A673 (cell line): Measurements from ENCODE around the gene CCNY. TPM values are rescaled to one million over a fixed set of nuclear protein-coding genes. Genes with fewer than 3 reads are reported as not detected.

Experiments
- BruUV-seq: library from RNA; stranded (reverse); fragments of 400-500 nt; replicated peaks from 2 replicates; lab custom pipeline; 2021; lab: Mats Ljungman, UMichigan
- CTCF ChIA-PET: fragments of 300-600 bp; sonication (Branson Sonifier 250); formaldehyde crosslinking; loops from one replicate; lab custom pipeline; 2022; ENCODE audit warnings: antibody characterized with exemption; lab: Charles Lee
- POLR2A ChIA-PET: fragments of 300-600 bp; sonication (Branson Sonifier 250); formaldehyde crosslinking; loops from one replicate; lab custom pipeline; 2022; ENCODE audit warnings: antibody characterized with exemption; ENCODE audit not compliant: low non-redundant PET; lab: Charles Lee
- DNase-seq: peaks from one replicate; pipeline ENCODE4 v3.0.0-alpha.2; 2015; ENCODE audit warnings: low spot score
- H3K27ac ChIP-seq: fragments of 200-600 bp; sonication (generic); 2 replicates; pipeline ENCODE4 v1.5.1; 2016; ENCODE audit warnings: mixed run types, low read depth, mild to moderate bottlenecking, mixed read lengths, antibody characterized with exemption, low read length; ENCODE audit not compliant: poor library complexity, severe bottlenecking
- H3K27me3 ChIP-seq: fragments of 200-600 bp; sonication (generic); replicated peaks from 2 replicates; pipeline ENCODE4 v1.6.1; 2017; ENCODE audit warnings: mixed run types, low read depth, mild to moderate bottlenecking, mixed read lengths, antibody characterized with exemption, low read length; ENCODE audit not compliant: insufficient read depth, poor library complexity
- H3K36me3 ChIP-seq: fragments of 200-600 bp; sonication (generic); 2 replicates; pipeline ENCODE4 v1.6.1; 2016; ENCODE audit warnings: mixed run types, mild to moderate bottlenecking, mixed read lengths, antibody characterized with exemption, low read length; ENCODE audit not compliant: insufficient read depth, poor library complexity, severe bottlenecking
- H3K4me1 ChIP-seq: fragments of 200-600 bp; sonication (generic); 2 replicates; pipeline ENCODE4 v1.6.1; 2017; ENCODE audit warnings: mixed run types, mild to moderate bottlenecking, mixed read lengths, antibody characterized with exemption, low read length; ENCODE audit not compliant: insufficient read depth, poor library complexity, severe bottlenecking
- H3K4me3 ChIP-seq: fragments of 200-600 bp; sonication (generic); 2 replicates; pipeline ENCODE4 v1.5.1; 2016; ENCODE audit warnings: low read depth, mixed run types, mild to moderate bottlenecking, mixed read lengths, low read length; ENCODE audit not compliant: poor library complexity, severe bottlenecking
- H3K9me3 ChIP-seq: fragments of 200-600 bp; sonication (generic); 2 replicates; pipeline ENCODE4 v1.6.1; 2016; ENCODE audit warnings: mixed run types, low read depth, mild to moderate bottlenecking, mixed read lengths, antibody characterized with exemption, low read length; ENCODE audit not compliant: poor library complexity, severe bottlenecking
- CTCF ChIP-seq: fragments of 300-800, 200-600 bp; sonication (generic); conservative IDR thresholded peaks from 2 replicates; pipeline ENCODE4 v1.5.1; 2017; ENCODE audit warnings: low read depth, mild to moderate bottlenecking, antibody characterized with exemption, low read length, moderate library complexity, mixed read lengths
- EZH2 ChIP-seq: fragments of 200-600 bp; sonication (generic); IDR thresholded peaks from 2 replicates; pipeline ENCODE4 v1.6.1; 2017; ENCODE audit warnings: borderline replicate concordance, low read depth, mild to moderate bottlenecking, mixed read lengths, antibody characterized with exemption, low read length; ENCODE audit not compliant: poor library complexity, severe bottlenecking
- intact Hi-C: fragments of 100-400 bp; cut with micrococcal nuclease; formaldehyde crosslinking; loops from one replicate; pipeline ENCODE4 v1.10.0; 2022; ENCODE audit not compliant: unreplicated experiment
- total RNA-seq: library from RNA; stranded (reverse); gene quantifications from 2 replicates; pipeline ENCODE4 v1.2.3, GENCODE V29; 2021

CCNY gene
- total RNA-seq, 1 experiment from 2014 or later = 84.8 TPM

GRCh38 chr10:35565602-35566081 lies 229.3 kb downstream of the CCNY start:
- Histone ChIP-seq H3K27me3 (no peaks in the 10 kb centered on the region), H3K9me3 (no peaks in the 10 kb centered on the region), H3K4me1 (peaks cover 15% of the 10 kb centered on the region), H3K4me3 (no peak overlapping the region), H3K27ac (no peak overlapping the region), H3K36me3 (peaks cover 9% of the 10 kb centered on the region)
- intact Hi-C loops = loop anchor here (10.0 kb wide), 1 partner anchor 331 kb away; no protein-coding TSS in a partner anchor
- CTCF ChIA-PET = no interaction called here
- POLR2A ChIA-PET = no interaction called here
- TF ChIP-seq EZH2 (no peak), CTCF (no peak)
- no peak for DNase-seq
- BruUV-seq = no TSS peak

GRCh38 chr10:35567951-35568350 lies 231.6 kb downstream of the CCNY start:
- Histone ChIP-seq H3K36me3 (peaks cover 9% of the 10 kb centered on the region), H3K27me3 (no peaks in the 10 kb centered on the region), H3K9me3 (no peaks in the 10 kb centered on the region), H3K27ac (no peak overlapping the region), H3K4me1 (peaks cover 14% of the 10 kb centered on the region), H3K4me3 (no peak overlapping the region)
- POLR2A ChIA-PET = no interaction called here
- intact Hi-C loops = loop anchor here (10.0 kb wide), 1 partner anchor 333 kb away; no protein-coding TSS in a partner anchor
- CTCF ChIA-PET = no interaction called here
- no peak for DNase-seq
- BruUV-seq = no TSS peak
- TF ChIP-seq CTCF (no peak), EZH2 (no peak)

GRCh38 chr10:35568483-35569015 lies 232.2 kb downstream of the CCNY start:
- no peaks in the 10 kb centered on the region for H3K27me3 ChIP-seq
- H3K36me3 ChIP-seq = peaks cover 9% of the 10 kb centered on the region
- no peak for TF ChIP-seq CTCF
- no peak for TF ChIP-seq EZH2
- ChIA-PET CTCF (no interaction called here), POLR2A (no interaction called here)
- no peak overlapping the region for H3K27ac ChIP-seq
- intact Hi-C loops = loop anchor here (10.0 kb wide), 1 partner anchor 334 kb away; no protein-coding TSS in a partner anchor
- DNase-seq = no peak
- H3K9me3 ChIP-seq = no peaks in the 10 kb centered on the region
- H3K4me1 ChIP-seq = peaks cover 8% of the 10 kb centered on the region
- H3K4me3 ChIP-seq = no peak overlapping the region
- no TSS peak for BruUV-seq
